Islet of Langerhans (tissue), 1 donor: ENCODE measurements around the gene MAPT.
"Not testable (repeated sequence)": the region's sequence is repeated elsewhere in the genome, so short reads cannot be mapped to it uniquely, and the experiment has no call there.

Source experiments
- FAIRE-seq: peaks from one replicate; lab custom pipeline; 2011; peaks lifted over from hg19 to GRCh38; lab: Jason Lieb, UNC

Gene MAPT

DNA sequence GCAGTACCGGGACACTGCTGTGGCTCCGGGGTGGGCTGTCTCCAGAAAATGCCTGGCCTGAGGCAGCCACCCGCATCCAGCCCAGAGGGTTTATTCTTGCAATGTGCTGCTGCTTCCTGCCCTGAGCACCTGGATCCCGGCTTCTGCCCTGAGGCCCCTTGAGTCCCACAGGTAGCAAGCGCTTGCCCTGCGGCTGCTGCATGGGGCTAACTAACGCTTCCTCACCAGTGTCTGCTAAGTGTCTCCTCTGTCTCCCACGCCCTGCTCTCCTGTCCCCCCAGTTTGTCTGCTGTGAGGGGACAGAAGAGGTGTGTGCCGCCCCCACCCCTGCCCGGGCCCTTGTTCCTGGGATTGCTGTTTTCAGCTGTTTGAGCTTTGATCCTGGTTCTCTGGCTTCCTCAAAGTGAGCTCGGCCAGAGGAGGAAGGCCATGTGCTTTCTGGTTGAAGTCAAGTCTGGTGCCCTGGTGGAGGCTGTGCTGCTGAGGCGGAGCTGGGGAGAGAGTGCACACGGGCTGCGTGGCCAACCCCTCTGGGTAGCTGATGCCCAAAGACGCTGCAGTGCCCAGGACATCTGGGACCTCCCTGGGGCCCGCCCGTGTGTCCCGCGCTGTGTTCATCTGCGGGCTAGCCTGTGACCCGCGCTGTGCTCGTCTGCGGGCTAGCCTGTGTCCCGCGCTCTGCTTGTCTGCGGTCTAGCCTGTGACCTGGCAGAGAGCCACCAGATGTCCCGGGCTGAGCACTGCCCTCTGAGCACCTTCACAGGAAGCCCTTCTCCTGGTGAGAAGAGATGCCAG lies 117.6 kb downstream of the MAPT start:
- no peak for FAIRE-seq

DNA sequence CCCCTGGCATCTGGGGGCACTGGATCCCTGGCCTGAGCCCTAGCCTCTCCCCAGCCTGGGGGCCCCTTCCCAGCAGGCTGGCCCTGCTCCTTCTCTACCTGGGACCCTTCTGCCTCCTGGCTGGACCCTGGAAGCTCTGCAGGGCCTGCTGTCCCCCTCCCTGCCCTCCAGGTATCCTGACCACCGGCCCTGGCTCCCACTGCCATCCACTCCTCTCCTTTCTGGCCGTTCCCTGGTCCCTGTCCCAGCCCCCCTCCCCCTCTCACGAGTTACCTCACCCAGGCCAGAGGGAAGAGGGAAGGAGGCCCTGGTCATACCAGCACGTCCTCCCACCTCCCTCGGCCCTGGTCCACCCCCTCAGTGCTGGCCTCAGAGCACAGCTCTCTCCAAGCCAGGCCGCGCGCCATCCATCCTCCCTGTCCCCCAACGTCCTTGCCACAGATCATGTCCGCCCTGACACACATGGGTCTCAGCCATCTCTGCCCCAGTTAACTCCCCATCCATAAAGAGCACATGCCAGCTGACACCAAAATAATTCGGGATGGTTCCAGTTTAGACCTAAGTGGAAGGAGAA lies 118.2 kb downstream of the MAPT start:
- no peak for FAIRE-seq

DNA sequence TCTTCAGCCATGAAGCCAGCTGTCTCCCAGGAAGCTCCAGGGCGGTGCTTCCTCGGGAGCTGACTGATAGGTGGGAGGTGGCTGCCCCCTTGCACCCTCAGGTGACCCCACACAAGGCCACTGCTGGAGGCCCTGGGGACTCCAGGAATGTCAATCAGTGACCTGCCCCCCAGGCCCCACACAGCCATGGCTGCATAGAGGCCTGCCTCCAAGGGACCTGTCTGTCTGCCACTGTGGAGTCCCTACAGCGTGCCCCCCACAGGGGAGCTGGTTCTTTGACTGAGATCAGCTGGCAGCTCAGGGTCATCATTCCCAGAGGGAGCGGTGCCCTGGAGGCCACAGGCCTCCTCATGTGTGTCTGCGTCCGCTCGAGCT lies 118.8 kb downstream of the MAPT start:
- no peak for FAIRE-seq

DNA sequence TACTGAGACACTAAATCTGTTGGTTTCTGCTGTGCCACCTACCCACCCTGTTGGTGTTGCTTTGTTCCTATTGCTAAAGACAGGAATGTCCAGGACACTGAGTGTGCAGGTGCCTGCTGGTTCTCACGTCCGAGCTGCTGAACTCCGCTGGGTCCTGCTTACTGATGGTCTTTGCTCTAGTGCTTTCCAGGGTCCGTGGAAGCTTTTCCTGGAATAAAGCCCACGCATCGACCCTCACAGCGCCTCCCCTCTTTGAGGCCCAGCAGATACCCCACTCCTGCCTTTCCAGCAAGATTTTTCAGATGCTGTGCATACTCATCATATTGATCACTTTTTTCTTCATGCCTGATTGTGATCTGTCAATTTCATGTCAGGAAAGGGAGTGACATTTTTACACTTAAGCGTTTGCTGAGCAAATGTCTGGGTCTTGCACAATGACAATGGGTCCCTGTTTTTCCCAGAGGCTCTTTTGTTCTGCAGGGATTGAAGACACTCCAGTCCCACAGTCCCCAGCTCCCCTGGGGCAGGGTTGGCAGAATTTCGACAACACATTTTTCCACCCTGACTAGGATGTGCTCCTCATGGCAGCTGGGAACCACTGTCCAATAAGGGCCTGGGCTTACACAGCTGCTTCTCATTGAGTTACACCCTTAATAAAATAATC lies 119.3 kb downstream of the MAPT start:
- no peak for FAIRE-seq

DNA sequence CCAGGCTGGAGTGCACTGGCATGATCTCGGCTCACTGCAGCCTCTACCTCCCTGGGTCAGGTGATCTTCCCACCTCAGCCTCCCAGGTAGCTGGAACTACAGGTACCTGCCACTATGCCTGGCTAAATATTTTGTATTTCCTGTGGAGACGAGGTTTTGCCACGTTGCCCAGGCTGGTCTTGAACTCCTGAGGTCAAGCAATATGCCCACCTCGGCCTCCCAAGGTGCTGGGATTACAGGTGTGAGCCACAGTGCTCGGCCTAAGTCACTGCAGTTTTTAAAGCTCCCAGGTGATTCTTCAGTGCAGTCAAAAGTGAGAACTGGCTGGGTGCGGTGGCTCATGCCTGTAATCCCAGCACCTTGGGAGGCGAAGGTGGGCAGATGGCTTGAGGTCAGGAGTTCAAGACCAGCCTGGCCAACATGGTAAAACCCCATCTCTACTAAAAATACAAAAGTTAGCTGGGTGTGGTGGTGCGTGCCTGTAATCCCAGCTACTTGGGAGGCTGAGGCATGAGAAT lies 125.1 kb downstream of the MAPT start:
- FAIRE-seq: not testable (repeated sequence)

DNA sequence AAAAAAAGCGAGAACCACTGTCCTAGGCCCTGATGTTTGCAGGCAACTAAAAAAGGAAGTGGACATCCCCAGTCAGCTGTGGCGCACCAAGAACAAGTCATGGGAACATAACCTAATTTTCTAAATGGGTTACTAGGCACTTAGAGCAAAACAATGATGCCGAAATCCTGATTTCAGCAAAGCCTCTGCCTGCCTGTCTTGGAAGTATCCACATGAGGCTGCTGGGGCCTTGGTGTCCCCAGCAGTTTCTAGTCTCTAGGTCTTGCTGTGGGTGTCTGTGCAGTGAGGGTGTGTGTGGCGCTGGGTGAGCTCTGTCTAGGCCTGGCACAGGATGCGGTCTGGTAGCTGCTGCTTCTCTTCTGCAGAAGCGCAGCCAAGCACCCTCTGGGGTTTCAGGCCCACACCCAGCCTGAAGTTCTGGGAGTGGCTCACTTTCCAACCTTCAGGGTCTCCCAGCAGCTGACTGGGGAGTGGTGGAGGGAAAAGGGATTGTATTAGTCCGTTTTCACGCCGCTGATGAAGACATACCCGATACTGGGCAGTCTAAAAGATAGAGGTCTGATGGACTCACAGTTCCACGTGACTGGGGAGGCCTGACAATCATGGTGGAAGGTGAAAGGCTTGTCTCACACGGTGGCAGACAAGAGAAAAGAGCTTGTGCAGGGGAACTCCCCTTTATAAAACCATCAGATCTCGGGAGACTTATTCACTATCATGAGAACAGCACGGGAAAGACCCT lies 125.8 kb downstream of the MAPT start:
- FAIRE-seq: no peak

DNA sequence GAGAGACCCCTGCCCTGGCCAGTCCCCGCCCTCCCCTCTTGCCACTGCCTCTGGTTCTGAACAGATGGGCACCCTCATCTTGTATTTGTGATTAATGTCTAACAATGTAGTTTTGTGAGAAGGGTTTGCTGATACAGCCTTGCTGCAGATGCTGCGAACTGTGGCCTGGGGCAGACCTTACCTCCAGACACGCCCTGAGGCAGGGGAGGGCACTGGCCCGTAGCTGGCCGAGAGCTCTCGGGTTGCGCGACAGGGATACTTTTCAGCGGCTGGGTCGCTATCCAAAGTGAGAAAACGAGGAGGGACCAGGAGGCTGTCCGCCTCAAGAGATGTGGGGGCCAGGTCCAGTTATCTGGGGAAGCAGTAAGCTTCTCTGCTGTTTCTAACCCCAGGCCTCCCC lies 126.6 kb downstream of the MAPT start:
- FAIRE-seq: no peak

DNA sequence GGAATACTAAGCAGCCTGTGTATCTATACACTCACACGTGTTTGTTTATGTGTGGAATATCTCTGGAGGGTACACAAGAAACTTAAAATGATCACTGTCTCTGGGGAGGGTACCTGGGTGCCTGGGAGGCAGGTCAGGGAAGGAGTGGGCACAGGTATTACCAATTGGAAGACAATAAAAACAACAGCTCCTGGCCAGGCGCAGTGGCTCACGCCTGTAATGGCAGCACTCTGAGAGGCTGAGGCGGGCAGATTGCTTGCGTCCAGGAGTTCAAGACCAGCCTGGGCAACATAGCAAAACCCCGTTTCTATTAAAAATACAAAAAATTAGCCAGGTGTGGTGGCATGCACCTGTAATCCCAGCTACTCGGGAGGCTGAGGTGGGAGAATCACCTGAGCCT lies 129.0 kb downstream of the MAPT start:
- FAIRE-seq: not testable (repeated sequence)

DNA sequence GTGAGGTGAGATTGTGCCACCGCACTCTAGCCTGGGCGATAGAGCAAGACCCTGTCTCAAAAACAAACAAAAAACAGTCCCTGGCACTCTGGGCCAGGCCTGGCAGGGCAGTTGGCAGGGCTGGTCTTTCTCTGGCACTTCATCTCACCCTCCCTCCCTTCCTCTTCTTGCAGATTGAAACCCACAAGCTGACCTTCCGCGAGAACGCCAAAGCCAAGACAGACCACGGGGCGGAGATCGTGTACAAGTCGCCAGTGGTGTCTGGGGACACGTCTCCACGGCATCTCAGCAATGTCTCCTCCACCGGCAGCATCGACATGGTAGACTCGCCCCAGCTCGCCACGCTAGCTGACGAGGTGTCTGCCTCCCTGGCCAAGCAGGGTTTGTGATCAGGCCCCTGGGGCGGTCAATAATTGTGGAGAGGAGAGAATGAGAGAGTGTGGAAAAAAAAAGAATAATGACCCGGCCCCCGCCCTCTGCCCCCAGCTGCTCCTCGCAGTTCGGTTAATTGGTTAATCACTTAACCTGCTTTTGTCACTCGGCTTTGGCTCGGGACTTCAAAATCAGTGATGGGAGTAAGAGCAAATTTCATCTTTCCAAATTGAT lies 129.5 kb downstream of the MAPT start:
- FAIRE-seq: no peak

DNA sequence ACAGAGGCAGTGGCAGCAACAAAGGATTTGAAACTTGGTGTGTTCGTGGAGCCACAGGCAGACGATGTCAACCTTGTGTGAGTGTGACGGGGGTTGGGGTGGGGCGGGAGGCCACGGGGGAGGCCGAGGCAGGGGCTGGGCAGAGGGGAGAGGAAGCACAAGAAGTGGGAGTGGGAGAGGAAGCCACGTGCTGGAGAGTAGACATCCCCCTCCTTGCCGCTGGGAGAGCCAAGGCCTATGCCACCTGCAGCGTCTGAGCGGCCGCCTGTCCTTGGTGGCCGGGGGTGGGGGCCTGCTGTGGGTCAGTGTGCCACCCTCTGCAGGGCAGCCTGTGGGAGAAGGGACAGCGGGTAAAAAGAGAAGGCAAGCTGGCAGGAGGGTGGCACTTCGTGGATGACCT lies 130.2 kb downstream of the MAPT start:
- no peak for FAIRE-seq

DNA sequence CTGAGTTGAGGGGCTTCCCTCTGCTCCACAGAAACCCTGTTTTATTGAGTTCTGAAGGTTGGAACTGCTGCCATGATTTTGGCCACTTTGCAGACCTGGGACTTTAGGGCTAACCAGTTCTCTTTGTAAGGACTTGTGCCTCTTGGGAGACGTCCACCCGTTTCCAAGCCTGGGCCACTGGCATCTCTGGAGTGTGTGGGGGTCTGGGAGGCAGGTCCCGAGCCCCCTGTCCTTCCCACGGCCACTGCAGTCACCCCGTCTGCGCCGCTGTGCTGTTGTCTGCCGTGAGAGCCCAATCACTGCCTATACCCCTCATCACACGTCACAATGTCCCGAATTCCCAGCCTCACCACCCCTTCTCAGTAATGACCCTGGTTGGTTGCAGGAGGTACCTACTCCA lies 130.7 kb downstream of the MAPT start:
- no peak for FAIRE-seq

DNA sequence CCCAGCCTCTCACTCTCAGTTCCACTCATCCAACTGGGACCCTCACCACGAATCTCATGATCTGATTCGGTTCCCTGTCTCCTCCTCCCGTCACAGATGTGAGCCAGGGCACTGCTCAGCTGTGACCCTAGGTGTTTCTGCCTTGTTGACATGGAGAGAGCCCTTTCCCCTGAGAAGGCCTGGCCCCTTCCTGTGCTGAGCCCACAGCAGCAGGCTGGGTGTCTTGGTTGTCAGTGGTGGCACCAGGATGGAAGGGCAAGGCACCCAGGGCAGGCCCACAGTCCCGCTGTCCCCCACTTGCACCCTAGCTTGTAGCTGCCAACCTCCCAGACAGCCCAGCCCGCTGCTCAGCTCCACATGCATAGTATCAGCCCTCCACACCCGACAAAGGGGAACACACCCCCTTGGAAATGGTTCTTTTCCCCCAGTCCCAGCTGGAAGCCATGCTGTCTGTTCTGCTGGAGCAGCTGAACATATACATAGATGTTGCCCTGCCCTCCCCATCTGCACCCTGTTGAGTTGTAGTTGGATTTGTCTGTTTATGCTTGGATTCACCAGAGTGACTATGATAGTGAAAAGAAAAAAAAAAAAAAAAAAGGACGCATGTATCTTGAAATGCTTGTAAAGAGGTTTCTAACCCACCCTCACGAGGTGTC lies 131.3 kb downstream of the MAPT start:
- FAIRE-seq: no peak

DNA sequence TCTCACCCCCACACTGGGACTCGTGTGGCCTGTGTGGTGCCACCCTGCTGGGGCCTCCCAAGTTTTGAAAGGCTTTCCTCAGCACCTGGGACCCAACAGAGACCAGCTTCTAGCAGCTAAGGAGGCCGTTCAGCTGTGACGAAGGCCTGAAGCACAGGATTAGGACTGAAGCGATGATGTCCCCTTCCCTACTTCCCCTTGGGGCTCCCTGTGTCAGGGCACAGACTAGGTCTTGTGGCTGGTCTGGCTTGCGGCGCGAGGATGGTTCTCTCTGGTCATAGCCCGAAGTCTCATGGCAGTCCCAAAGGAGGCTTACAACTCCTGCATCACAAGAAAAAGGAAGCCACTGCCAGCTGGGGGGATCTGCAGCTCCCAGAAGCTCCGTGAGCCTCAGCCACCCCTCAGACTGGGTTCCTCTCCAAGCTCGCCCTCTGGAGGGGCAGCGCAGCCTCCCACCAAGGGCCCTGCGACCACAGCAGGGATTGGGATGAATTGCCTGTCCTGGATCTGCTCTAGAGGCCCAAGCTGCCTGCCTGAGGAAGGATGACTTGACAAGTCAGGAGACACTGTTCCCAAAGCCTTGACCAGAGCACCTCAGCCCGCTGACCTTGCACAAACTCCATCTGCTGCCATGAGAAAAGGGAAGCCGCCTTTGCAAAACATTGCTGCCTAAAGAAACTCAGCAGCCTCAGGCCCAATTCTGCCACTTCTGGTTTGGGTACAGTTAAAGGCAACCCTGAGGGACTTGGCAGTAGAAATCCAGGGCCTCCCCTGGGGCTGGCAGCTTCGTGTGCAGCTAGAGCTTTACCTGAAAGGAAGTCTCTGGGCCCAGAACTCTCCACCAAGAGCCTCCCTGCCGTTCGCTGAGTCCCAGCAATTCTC lies 132.1 kb downstream of the MAPT start:
- FAIRE-seq: no peak

DNA sequence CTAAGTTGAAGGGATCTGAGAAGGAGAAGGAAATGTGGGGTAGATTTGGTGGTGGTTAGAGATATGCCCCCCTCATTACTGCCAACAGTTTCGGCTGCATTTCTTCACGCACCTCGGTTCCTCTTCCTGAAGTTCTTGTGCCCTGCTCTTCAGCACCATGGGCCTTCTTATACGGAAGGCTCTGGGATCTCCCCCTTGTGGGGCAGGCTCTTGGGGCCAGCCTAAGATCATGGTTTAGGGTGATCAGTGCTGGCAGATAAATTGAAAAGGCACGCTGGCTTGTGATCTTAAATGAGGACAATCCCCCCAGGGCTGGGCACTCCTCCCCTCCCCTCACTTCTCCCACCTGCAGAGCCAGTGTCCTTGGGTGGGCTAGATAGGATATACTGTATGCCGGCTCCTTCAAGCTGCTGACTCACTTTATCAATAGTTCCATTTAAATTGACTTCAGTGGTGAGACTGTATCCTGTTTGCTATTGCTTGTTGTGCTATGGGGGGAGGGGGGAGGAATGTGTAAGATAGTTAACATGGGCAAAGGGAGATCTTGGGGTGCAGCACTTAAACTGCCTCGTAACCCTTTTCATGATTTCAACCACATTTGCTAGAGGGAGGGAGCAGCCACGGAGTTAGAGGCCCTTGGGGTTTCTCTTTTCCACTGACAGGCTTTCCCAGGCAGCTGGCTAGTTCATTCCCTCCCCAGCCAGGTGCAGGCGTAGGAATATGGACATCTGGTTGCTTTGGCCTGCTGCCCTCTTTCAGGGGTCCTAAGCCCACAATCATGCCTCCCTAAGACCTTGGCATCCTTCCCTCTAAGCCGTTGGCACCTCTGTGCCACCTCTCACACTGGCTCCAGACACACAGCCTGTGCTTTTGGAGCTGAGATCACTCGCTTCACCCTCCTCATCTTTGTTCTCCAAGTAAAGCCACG lies 133.0 kb downstream of the MAPT start:
- no peak for FAIRE-seq

DNA sequence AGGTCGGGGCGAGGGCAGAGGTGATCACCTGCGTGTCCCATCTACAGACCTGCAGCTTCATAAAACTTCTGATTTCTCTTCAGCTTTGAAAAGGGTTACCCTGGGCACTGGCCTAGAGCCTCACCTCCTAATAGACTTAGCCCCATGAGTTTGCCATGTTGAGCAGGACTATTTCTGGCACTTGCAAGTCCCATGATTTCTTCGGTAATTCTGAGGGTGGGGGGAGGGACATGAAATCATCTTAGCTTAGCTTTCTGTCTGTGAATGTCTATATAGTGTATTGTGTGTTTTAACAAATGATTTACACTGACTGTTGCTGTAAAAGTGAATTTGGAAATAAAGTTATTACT lies 133.6 kb downstream of the MAPT start:
- FAIRE-seq: no peak

DNA sequence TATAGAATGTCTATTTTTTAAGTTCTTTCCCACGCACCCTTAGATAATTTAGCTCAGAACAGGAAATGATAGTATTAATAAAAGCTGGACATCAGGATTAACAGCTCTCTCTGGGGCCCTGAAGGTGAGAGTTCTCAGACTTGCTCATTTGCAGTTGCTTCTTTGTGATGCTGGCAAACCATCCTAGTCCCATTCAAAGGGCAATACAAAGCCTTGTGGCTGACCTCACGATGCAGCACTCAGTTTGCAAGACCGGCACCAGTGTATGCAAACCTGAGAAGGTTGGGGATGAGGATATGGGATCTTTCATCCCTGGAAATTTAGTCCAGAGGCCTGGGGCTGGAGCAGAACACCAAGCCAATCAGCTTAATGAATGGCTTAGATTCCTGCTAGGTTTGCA lies 134.0 kb downstream of the MAPT start:
- no peak for FAIRE-seq

DNA sequence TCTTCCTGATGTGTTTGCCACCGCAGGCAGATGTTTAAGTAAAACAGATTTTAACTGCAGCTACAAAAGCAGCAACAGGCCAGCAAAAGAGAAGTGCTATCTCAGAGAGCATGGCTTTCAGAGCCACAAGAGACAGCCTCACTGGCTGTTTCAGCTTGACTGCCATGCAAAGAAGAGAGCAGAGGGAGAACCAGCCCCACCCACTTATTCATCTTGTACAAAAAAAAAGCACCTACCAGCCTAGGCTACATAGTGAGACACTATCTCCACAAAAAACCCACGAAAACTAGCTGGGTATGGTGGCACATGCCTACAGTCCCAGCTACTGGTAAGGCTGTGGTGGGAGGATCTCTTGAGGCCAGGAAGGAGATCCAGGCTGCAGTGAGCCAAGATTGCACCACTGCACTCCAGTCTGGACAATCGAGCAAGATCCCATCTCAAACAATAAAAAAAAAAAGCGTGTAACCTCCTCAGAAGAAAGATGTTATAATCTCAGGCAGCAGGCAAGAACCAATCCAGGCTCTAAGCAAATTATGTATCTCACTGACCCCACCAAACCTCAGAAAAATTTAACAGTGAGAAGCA lies 134.7 kb downstream of the MAPT start:
- FAIRE-seq: no peak

DNA sequence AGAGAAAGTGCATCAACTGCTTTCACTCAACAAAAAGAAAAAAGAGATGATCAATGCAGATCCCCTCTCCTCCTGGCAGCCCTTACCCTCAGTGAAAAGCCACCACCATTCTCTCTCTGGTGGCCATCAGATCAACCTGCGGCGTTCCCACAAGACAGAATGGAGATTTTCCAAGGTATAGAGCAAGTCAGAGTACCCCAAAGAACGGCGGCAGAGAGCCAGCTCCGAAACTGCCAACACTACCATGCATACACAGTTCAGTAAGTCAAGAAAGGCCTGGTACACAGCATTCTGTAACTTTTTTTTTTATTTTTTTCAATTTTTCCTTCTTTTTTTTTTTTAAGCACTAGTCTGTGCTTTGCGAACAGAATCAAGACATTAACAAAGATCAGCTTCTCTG lies 135.3 kb downstream of the MAPT start:
- no peak for FAIRE-seq

DNA sequence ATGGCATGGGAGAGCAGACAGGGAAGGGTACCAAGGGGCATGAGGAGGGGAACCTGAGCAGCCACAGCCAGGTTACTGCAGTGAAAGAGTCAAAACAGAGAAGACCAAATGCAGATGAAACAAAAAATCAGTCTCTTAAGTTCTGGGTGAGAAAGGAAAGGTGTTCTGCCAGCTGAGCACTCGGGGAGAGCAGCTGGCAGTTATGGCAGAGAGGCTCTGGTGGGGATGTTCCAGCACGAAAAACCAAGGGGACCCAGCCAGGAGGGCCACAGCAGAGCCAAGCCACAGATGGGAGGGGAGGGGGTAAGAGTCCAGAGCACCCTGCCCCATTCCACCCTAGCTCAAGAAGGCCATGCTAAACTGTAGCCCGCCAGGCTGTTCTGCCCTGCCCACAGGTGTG lies 136.4 kb downstream of the MAPT start:
- FAIRE-seq: no peak
